Neural progenitor cell (in vitro differentiated cells): Measurements from ENCODE around the gene WWC1.

Experiments
- CTCF ChIP-seq: fragments of 200-600 bp; sonication (generic); IDR thresholded peaks from 2 replicates; pipeline ENCODE4 v1.5.1; 2017; ENCODE audit warnings: antibody characterized with exemption, mild to moderate bottlenecking
- EZH2phosphoT487 ChIP-seq: fragments of 200-600 bp; sonication (generic); IDR thresholded peaks from 2 replicates; pipeline ENCODE4 v1.6.1; 2017; ENCODE audit warnings: antibody characterized with exemption

- TF ChIP-seq CTCF (no peak), EZH2phosphoT487 (no peak)
Observed at GRCh38 chr5:168260353-168261226, 30.9 kb upstream of the WWC1 start.
